ENCODE measurements around the gene GLT6D1. TPM values are rescaled to one million over a fixed set of nuclear protein-coding genes. Genes with fewer than 3 reads are reported as not detected.

GLT6D1 gene
- total and polyA plus RNA-seq, 2 of the 8 experiments (the other 6 are each of a cell fraction or from before 2014, with no cell fraction given): 1.3 to 2.1 TPM

- Histone ChIP-seq H2BK20ac (ENCODE audit: low read length) (no peak overlapping the region), H3K4me1 (replicated peaks in 1 of 4; ENCODE audit: control insufficient read depth in 3 of 4, insufficient read depth in 4 of 4, low read length in 3 of 4) (peaks cover 0 to 2% (median 0%) of the 10 kb centered on the region in 4 experiments; a peak in 1 of 7 replicates), H2AK5ac (ENCODE audit: low read depth, low read length) (0 out of 2 replicates have a peak overlapping the region, but pooled peaks have one; percentile 75), H3K27ac (ENCODE audit: low read depth, low read length) (no peak overlapping the region), H4K20me1 (replicated peaks in 1 of 2; ENCODE audit: control insufficient read depth in 1 of 2, insufficient read depth in 2 of 2, low read length in 2 of 2) (no peaks in the 10 kb centered on the region), H2BK5ac (ENCODE audit: low read depth, low read length) (no peak overlapping the region), H3K4me2 (ENCODE audit: insufficient read depth in 1 of 2, low read depth in 2 of 2, low read length in 2 of 2) (no peak overlapping the region), H3K23ac (ENCODE audit: insufficient read length) (no peak overlapping the region), H3K4ac (replicated peaks; ENCODE audit: insufficient read length, low read depth, low read length) (no peak overlapping the region), H3K23me2 (ENCODE audit: low read depth, low read length) (no peaks in the 10 kb centered on the region), H3K18ac (ENCODE audit: extremely low read depth, low read length) (no peak overlapping the region), H3K36me3 (ENCODE audit: control insufficient read depth in 2 of 4, insufficient read depth in 4 of 4, low read length in 3 of 4) (peaks cover 0 to 8% (median 1%) of the 10 kb centered on the region in 4 experiments; a peak in 2 of 8 replicates), H2AFZ (ENCODE audit: low read length) (no peak overlapping the region), H3K79me2 (ENCODE audit: control insufficient read depth in 1 of 2, insufficient read depth in 2 of 2, low read length in 2 of 2) (no peaks in the 10 kb centered on the region), H3K56ac (replicated peaks; ENCODE audit: insufficient read length, low read depth, low read length) (no peak overlapping the region), H4K8ac (ENCODE audit: extremely low read depth, insufficient read depth, low read length) (no peak overlapping the region), H3K27me3 (replicated peaks in 1 of 4; ENCODE audit: control insufficient read depth in 3 of 4, extremely low read depth in 1 of 4, insufficient read depth in 3 of 4, low read length in 3 of 4) (no peaks in the 10 kb centered on the region), H3K4me3 (ENCODE audit: extremely low read depth in 1 of 4, insufficient read depth in 2 of 4, low read depth in 3 of 4, low read length in 4 of 4) (no peak overlapping the region), H3K14ac (ENCODE audit: insufficient read length) (no peak overlapping the region), H2BK12ac (ENCODE audit: low read depth, low read length) (peak overlapping the region; percentile 68; the same call in 1 of the 2 replicates), H4K91ac (replicated peaks; ENCODE audit: insufficient read length, low read length) (no peak overlapping the region), H2BK15ac (ENCODE audit: low read length) (no peak overlapping the region), H3K9me3 (ENCODE audit: insufficient read depth in 2 of 2, low read depth in 1 of 2, low read length in 1 of 2) (peaks cover 10 to 26% of the 10 kb centered on the region in 2 experiments; a peak in 3 of 4 replicates), H3K9ac (replicated peaks in 1 of 4; ENCODE audit: extremely low read depth in 1 of 4, low read depth in 3 of 4, low read length in 3 of 4) (no peak overlapping the region), H3K79me1 (ENCODE audit: low read depth, low read length) (no peaks in the 10 kb centered on the region), H4K5ac (ENCODE audit: insufficient read length, low read depth, low read length) (no peak overlapping the region), H2BK120ac (replicated peaks; ENCODE audit: low read depth, low read length) (no peak overlapping the region)
- CTCF ChIA-PET (ENCODE audit: partially characterized antibody): interaction anchor here (0.7 to 1.2 kb wide), 2 partner anchors 28 to 29 kb away, joined by 3 read pairs; no protein-coding TSS in a partner anchor
- TF ChIP-seq RXRA (IDR thresholded peaks at IDR 0.05; ENCODE audit: insufficient read depth, low read depth, low read length): no peak
- no peak for DNase-seq (ENCODE audit: low read depth in 1 of 2, low spot score in 2 of 2)
- POLR2A ChIA-PET (ENCODE audit: partially characterized antibody): interaction anchor here (0.6 kb wide), 1 partner anchor 52 kb away, joined by 4 read pairs; no protein-coding TSS in a partner anchor
- no peak for FAIRE-seq
- 89% methylated on average over 10 of the region's 10 CpGs; no CpG with 5 or more reads in 1 of the 2 experiments for whole genome bisulfite sequencing, 2 experiments (ENCODE audit: extremely low coverage in 1 of 2, insufficient coverage in 1 of 2, insufficient read length in 1 of 2, insufficient replicate concordance in 2 of 2, low coverage in 1 of 2, low lambda C conversion rate in 2 of 2, missing lambda C conversion rate in 1 of 2)
Measured at GRCh38 chr9:135632841-135633240, 6.5 kb downstream of the GLT6D1 start.

Data from H1 (cell line).